ENCODE measurements around the gene KCNK7. TPM values are rescaled to one million over a fixed set of nuclear protein-coding genes. Genes with fewer than 3 reads are reported as not detected.

Gene KCNK7
- total RNA-seq, 1 experiment from 2014 or later = 0.58 TPM

DNA sequence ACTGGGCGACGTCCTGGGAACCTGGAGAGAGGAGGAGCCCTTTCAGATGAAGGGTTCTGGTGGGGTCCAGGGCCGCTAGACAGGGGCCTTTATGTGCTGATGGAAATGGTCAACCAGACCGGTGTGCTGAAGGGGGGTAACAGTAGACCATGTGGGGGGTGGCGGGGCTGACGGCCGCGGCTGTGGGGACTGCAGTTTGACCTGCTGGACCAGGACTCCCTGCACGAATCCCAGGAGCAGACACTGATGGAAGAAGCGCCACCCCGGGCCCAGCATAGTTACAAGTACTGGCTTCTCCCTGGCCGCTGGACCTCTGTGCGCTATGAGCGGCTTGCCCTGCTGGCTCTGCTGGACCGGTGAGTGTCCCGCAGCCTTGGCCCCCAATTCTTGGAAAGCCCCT, 26.4 kb upstream of the KCNK7 start:
- TF ChIP-seq EZH2phosphoT487 (IDR thresholded peaks at IDR 0.05; ENCODE audit: borderline replicate concordance, low read length) (no peak), EZH2 (IDR thresholded peaks at IDR 0.05; ENCODE audit: low read length, unreplicated experiment) (no peak)
- TF ChIP-seq, protein P1, sequence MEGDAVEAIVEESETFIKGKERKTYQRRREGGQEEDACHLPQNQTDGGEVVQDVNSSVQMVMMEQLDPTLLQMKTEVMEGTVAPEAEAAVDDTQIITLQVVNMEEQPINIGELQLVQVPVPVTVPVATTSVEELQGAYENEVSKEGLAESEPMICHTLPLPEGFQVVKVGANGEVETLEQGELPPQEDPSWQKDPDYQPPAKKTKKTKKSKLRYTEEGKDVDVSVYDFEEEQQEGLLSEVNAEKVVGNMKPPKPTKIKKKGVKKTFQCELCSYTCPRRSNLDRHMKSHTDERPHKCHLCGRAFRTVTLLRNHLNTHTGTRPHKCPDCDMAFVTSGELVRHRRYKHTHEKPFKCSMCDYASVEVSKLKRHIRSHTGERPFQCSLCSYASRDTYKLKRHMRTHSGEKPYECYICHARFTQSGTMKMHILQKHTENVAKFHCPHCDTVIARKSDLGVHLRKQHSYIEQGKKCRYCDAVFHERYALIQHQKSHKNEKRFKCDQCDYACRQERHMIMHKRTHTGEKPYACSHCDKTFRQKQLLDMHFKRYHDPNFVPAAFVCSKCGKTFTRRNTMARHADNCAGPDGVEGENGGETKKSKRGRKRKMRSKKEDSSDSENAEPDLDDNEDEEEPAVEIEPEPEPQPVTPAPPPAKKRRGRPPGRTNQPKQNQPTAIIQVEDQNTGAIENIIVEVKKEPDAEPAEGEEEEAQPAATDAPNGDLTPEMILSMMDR (conservative IDR thresholded peaks at IDR 0.05; ENCODE audit: low read depth, low read length) = no peak
- Histone ChIP-seq H4K20me1 (ENCODE audit: low read length) (peaks cover 9% of the 10 kb centered on the region; the same call in 1 of the 2 replicates), H3F3A (ENCODE audit: low read length, unreplicated experiment) (no peaks in the 10 kb centered on the region), H2AFZ (ENCODE audit: low read length) (no peak overlapping the region), H3K4me3 (ENCODE audit: low read length) (no peak overlapping the region), H3K36me3 (ENCODE audit: low read depth, low read length) (peaks cover 58% of the 10 kb centered on the region), H3K27me3 (ENCODE audit: low read length) (no peaks in the 10 kb centered on the region), H3K9me3 (ENCODE audit: low read length) (no peaks in the 10 kb centered on the region), H3K4me1 (ENCODE audit: insufficient read depth, low read length) (peaks cover 5% of the 10 kb centered on the region), H3K27ac (ENCODE audit: low read length) (no peak overlapping the region), H3K79me2 (ENCODE audit: low read length) (peaks cover 28% of the 10 kb centered on the region), H3K9me2 (replicated peaks; ENCODE audit: low read length) (no peaks in the 10 kb centered on the region), H3K9ac (ENCODE audit: low read length) (no peak overlapping the region), H3K4me2 (ENCODE audit: low read length) (no peak overlapping the region)
- DNase-seq (no peak), ATAC-seq (no peak)
- intact Hi-C loops (cut with micrococcal nuclease) = no loop called here
- CTCF ChIA-PET = no interaction called here
- BruUV-seq (replicated peaks) = no TSS peak
- POLR2A ChIA-PET (ENCODE audit: unreplicated experiment) = no interaction called here

DNA sequence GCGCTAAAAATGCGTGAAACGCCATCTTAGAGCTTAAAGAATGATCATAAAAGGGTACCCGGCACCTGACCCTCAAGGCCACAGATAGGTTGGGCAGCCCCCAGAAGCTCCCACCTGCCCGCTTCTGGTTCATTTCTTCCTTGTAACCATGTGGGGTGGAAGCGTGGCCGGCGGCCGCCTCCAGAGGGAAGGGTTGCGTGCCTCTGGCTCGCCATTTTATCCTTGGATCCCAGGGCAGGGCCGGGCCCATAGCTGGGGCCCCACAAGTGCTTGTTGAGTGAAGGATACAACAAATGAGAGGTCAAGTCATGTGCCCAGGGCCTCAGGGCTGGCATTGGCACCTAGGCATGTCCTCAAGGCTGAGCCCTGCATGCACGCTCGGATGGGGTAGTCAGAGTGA, 25.9 kb upstream of the KCNK7 start:
- POLR2A ChIA-PET (ENCODE audit: unreplicated experiment) = no interaction called here
- TF ChIP-seq, protein P1 (conservative IDR thresholded peaks at IDR 0.05; ENCODE audit: low read depth, low read length) = no peak
- TF ChIP-seq EZH2phosphoT487 (IDR thresholded peaks at IDR 0.05; ENCODE audit: borderline replicate concordance, low read length) (no peak), EZH2 (IDR thresholded peaks at IDR 0.05; ENCODE audit: low read length, unreplicated experiment) (no peak)
- peaks cover 53% of the 10 kb centered on the region for H3K36me3 ChIP-seq (ENCODE audit: low read depth, low read length)
- no peak overlapping the region for H2AFZ ChIP-seq (ENCODE audit: low read length)
- no peak overlapping the region for H3K9ac ChIP-seq (ENCODE audit: low read length)
- no TSS peak for BruUV-seq (replicated peaks)
- H3K4me3 ChIP-seq (ENCODE audit: low read length) = no peak overlapping the region
- ATAC-seq (no peak), DNase-seq (no peak)
- CTCF ChIA-PET = no interaction called here
- H3K27me3 ChIP-seq (ENCODE audit: low read length) = no peaks in the 10 kb centered on the region
- H4K20me1 ChIP-seq (ENCODE audit: low read length) = peaks cover 14% of the 10 kb centered on the region
- no peaks in the 10 kb centered on the region for H3K9me2 ChIP-seq (replicated peaks; ENCODE audit: low read length)
- no peak overlapping the region for H3K27ac ChIP-seq (ENCODE audit: low read length)
- intact Hi-C loops (cut with micrococcal nuclease) = no loop called here
- H3K4me1 ChIP-seq (ENCODE audit: insufficient read depth, low read length) = peaks cover 10% of the 10 kb centered on the region
- peaks cover 34% of the 10 kb centered on the region for H3K79me2 ChIP-seq (ENCODE audit: low read length)
- H3K4me2 ChIP-seq (ENCODE audit: low read length) = no peak overlapping the region
- H3K9me3 ChIP-seq (ENCODE audit: low read length) = no peaks in the 10 kb centered on the region
- no peaks in the 10 kb centered on the region for H3F3A ChIP-seq (ENCODE audit: low read length, unreplicated experiment)

DNA sequence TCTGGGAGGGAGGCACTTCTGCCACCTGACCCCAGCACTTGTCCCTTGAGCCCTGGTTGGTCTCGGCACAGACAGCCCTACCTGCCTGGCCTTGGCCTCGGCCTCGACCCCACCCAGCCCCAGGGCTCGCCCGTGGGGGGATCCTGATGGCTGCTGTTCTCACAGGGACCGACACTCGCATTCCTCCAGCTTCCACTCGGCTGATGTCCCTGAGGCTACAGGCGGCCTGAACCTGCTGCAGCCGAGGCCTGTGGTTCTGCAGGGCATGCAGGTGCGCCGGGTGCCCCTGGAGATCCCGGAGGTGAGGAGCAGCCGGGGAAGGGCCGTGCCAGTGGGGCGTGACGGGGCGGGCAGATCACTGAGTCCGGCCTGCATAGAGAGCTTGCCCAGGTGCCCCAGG, 25.1 kb upstream of the KCNK7 start:
- Histone ChIP-seq H3K4me2 (ENCODE audit: low read length) (no peak overlapping the region), H3F3A (ENCODE audit: low read length, unreplicated experiment) (no peaks in the 10 kb centered on the region), H3K27me3 (ENCODE audit: low read length) (no peaks in the 10 kb centered on the region), H3K9me3 (ENCODE audit: low read length) (no peaks in the 10 kb centered on the region), H3K4me1 (ENCODE audit: insufficient read depth, low read length) (peaks cover 10% of the 10 kb centered on the region), H4K20me1 (ENCODE audit: low read length) (peaks cover 17% of the 10 kb centered on the region), H3K9me2 (replicated peaks; ENCODE audit: low read length) (no peaks in the 10 kb centered on the region), H3K36me3 (ENCODE audit: low read depth, low read length) (peaks cover 45% of the 10 kb centered on the region), H3K79me2 (ENCODE audit: low read length) (peaks cover 42% of the 10 kb centered on the region), H2AFZ (ENCODE audit: low read length) (no peak overlapping the region), H3K4me3 (ENCODE audit: low read length) (no peak overlapping the region), H3K9ac (ENCODE audit: low read length) (no peak overlapping the region), H3K27ac (ENCODE audit: low read length) (no peak overlapping the region)
- no peak for TF ChIP-seq EZH2 (IDR thresholded peaks at IDR 0.05; ENCODE audit: low read length, unreplicated experiment)
- TF ChIP-seq, protein P1 (conservative IDR thresholded peaks at IDR 0.05; ENCODE audit: low read depth, low read length) = no peak
- TF ChIP-seq EZH2phosphoT487 (IDR thresholded peaks at IDR 0.05; ENCODE audit: borderline replicate concordance, low read length) = no peak
- BruUV-seq (replicated peaks) = no TSS peak
- CTCF ChIA-PET = no interaction called here
- DNase-seq = no peak
- no peak for ATAC-seq
- intact Hi-C loops (cut with micrococcal nuclease) = no loop called here
- POLR2A ChIA-PET (ENCODE audit: unreplicated experiment) = no interaction called here
